ENCODE results near the gene HAVCR1. TPM values are rescaled to one million over a fixed set of nuclear protein-coding genes. Genes with fewer than 3 reads are reported as not detected.
"Not testable (repeated sequence)": the region's sequence is repeated elsewhere in the genome, so short reads cannot be mapped to it uniquely, and the experiment has no call there.

Gene HAVCR1
- total RNA-seq, 1 donor from 2014 or later: 0.92 TPM

- Mint-ChIP-seq H3K27me3 (no peaks in the 10 kb centered on the region), H3K36me3 (no peaks in the 10 kb centered on the region), H3K4me1 (ENCODE audit: unreplicated experiment) (peaks cover 13% of the 10 kb centered on the region), H3K4me3 (no peak overlapping the region), H3K27ac (peak overlapping the region; percentile 31), H3K9me3 (no peaks in the 10 kb centered on the region)
- no peak for TF ChIP-seq CTCF (conservative IDR thresholded peaks at IDR 0.05)
- DNase-seq (ENCODE audit: extremely low spot score, unreplicated experiment): no peak
These were observed 12.9 kb downstream of the HAVCR1 start for GRCh38 chr5:157046041-157046440.

GRCh38 chr5:157045601-157046000 lies 13.3 kb downstream of the HAVCR1 start:
- H3K4me3 Mint-ChIP-seq: no peak overlapping the region
- no peaks in the 10 kb centered on the region for H3K36me3 Mint-ChIP-seq
- H3K27me3 Mint-ChIP-seq: no peaks in the 10 kb centered on the region
- H3K9me3 Mint-ChIP-seq: no peaks in the 10 kb centered on the region
- peaks cover 13% of the 10 kb centered on the region for H3K4me1 Mint-ChIP-seq (ENCODE audit: unreplicated experiment)
- H3K27ac Mint-ChIP-seq: no peak overlapping the region
- DNase-seq (ENCODE audit: extremely low spot score, unreplicated experiment): no peak
- TF ChIP-seq CTCF (conservative IDR thresholded peaks at IDR 0.05): no peak

GRCh38 chr5:157038568-157039187 lies 20.2 kb downstream of the HAVCR1 start:
- Mint-ChIP-seq H3K27me3 (no peaks in the 10 kb centered on the region), H3K4me3 (no peak overlapping the region), H3K36me3 (no peaks in the 10 kb centered on the region), H3K4me1 (ENCODE audit: unreplicated experiment) (peaks cover 16% of the 10 kb centered on the region), H3K27ac (no peak overlapping the region), H3K9me3 (no peaks in the 10 kb centered on the region)
- no peak for DNase-seq (ENCODE audit: extremely low spot score, unreplicated experiment)
- TF ChIP-seq CTCF (conservative IDR thresholded peaks at IDR 0.05): no peak

- H3K4me3 Mint-ChIP-seq: peak overlapping the region; percentile 44
- H3K9me3 Mint-ChIP-seq; H3K27me3 Mint-ChIP-seq; DNase-seq (ENCODE audit: extremely low spot score, unreplicated experiment); H3K36me3 Mint-ChIP-seq: not testable (repeated sequence)
- H3K27ac Mint-ChIP-seq: peak overlapping the region; percentile 75
- H3K4me1 Mint-ChIP-seq (ENCODE audit: unreplicated experiment): peaks cover 16% of the 10 kb centered on the region
These were observed 24.5 kb downstream of the HAVCR1 start for GRCh38 chr5:157034106-157035072.

GRCh38 chr5:157033071-157033583 lies 25.8 kb downstream of the HAVCR1 start:
- no peak for DNase-seq (ENCODE audit: extremely low spot score, unreplicated experiment)
- no peak overlapping the region for H3K27ac Mint-ChIP-seq
- H3K4me1 Mint-ChIP-seq (ENCODE audit: unreplicated experiment): peaks cover 16% of the 10 kb centered on the region
- H3K9me3 Mint-ChIP-seq: no peaks in the 10 kb centered on the region
- H3K27me3 Mint-ChIP-seq: peaks cover 8% of the 10 kb centered on the region
- TF ChIP-seq CTCF (conservative IDR thresholded peaks at IDR 0.05): no peak
- H3K4me3 Mint-ChIP-seq: no peak overlapping the region
- no peaks in the 10 kb centered on the region for H3K36me3 Mint-ChIP-seq

GRCh38 chr5:157030692-157031091 lies 28.2 kb downstream of the HAVCR1 start:
- H3K4me3 Mint-ChIP-seq: no peak overlapping the region
- TF ChIP-seq CTCF (conservative IDR thresholded peaks at IDR 0.05): no peak
- H3K36me3 Mint-ChIP-seq: no peaks in the 10 kb centered on the region
- peaks cover 16% of the 10 kb centered on the region for H3K4me1 Mint-ChIP-seq (ENCODE audit: unreplicated experiment)
- no peaks in the 10 kb centered on the region for H3K9me3 Mint-ChIP-seq
- H3K27ac Mint-ChIP-seq: no peak overlapping the region
- DNase-seq (ENCODE audit: extremely low spot score, unreplicated experiment): no peak
- H3K27me3 Mint-ChIP-seq: peaks cover 8% of the 10 kb centered on the region
